Ovary (tissue), 9 donors: ENCODE measurements around the gene CMIP. TPM values are rescaled to one million over a fixed set of nuclear protein-coding genes. Genes with fewer than 3 reads are reported as not detected.

ENCODE experiments used
- DNase-seq, 5 donors: peaks; one replicate each; pipeline ENCODE4 v3.0.0-alpha.2; 2019 to 2020
- H3K27ac ChIP-seq, 2 donors: fragments of 200-600 bp; one replicate each; pipeline versions ENCODE4 v1.5.1 to v1.8.0; 2019 to 2022
- H3K27me3 ChIP-seq: fragments of 200-600 bp; one replicate; pipeline ENCODE4 v1.8.0; 2022
- H3K36me3 ChIP-seq: fragments of 200-600 bp; sonication (generic); one replicate; pipeline ENCODE4 v1.5.1; 2019
- H3K4me1 ChIP-seq: one replicate; pipeline ENCODE4 v1.8.1; 2013; ENCODE audit warnings: mild to moderate bottlenecking, moderate library complexity; ENCODE audit not compliant: insufficient read depth
- H3K4me3 ChIP-seq: fragments of 200-600 bp; sonication (generic); one replicate; pipeline ENCODE4 v1.5.1; 2017
- H3K9me3 ChIP-seq, 2 donors: fragments of 200-600 bp in 1 of 2; sonication (generic) in 1 of 2; one replicate each; pipeline versions ENCODE4 v1.5.1 to v1.8.1; 2013 to 2019; ENCODE audit warnings: mild to moderate bottlenecking in 1 of 2, moderate library complexity in 1 of 2
- EP300 ChIP-seq: sonication (generic); formaldehyde crosslinking; IDR thresholded peaks from one replicate; pipeline ENCODE4 v1.6.1; 2017; ENCODE audit warnings: antibody characterized with exemption
- POLR2A ChIP-seq: fragments of 450-650 bp; IDR thresholded peaks from one replicate; pipeline ENCODE4 v1.6.1; 2017; ENCODE audit warnings: antibody characterized with exemption, mild to moderate bottlenecking, moderate library complexity
- WGBS, 3 donors: extraction: QIAGEN DNeasy Blood & Tissue Kit in 1 of 3; methylation state at CpG; one replicate each; pipeline versions ENCODE4 v1.1.5 to v1.1.7; 2013 to 2017; 5-methylcytosine and 5-hydroxymethylcytosine counted together
- intact Hi-C, 4 donors: fragments of 100-400 bp; cut with DNase I; formaldehyde crosslinking; loops; one replicate each; pipeline versions ENCODE4 v1.11.0 to v1.15.1; 2022 to 2023
- polyA plus RNA-seq, 2 donors: library from polyadenylated mRNA; stranded (reverse); fragments of 200-250 nt in 1 of 2; fragments of 350-450 nt in 1 of 2; fragmentation: Illumina TruSeq in 1 of 2; extraction: RNeasy Lipid Tissue Mini Kit (QIAGEN cat#74804) in 1 of 2; gene quantifications; one replicate each; pipeline ENCODE4 v1.2.3, GENCODE V29; 2013 to 2014
- total RNA-seq, 7 donors: library from RNA; depleted of rRNA in 2 of 7; stranded (reverse); fragments of >200 nt in 2 of 7; fragmentation: NEBNext Ultra II Directional in 3 of 7; extraction: Animal tissue kit (Norgen Biotek cat#: 25700) in 3 of 7; gene quantifications; one replicate each; pipeline versions ENCODE4 v1.1.0 to v1.2.4, GENCODE V29; 2016 to 2023
- TF ChIP-seq, protein P1 (sequence below), 3 donors: fragments of 450-650 bp in 2 of 3; fragments of 200-600 bp in 1 of 3; IDR thresholded peaks; one replicate each; pipeline versions ENCODE4 v1.5.1 to v1.8.0; 2016 to 2022; ENCODE audit warnings: antibody characterized with exemption in 3 of 3, mild to moderate bottlenecking in 1 of 3
- donor health status: DM: no; HTN: no; CAD: no; lungs with moderate emphysema.
- donor health status: DM: no; HTN: no; CAD: no.
- donor health status: Bipolar disorder and iron deficiency.
- donor health status: DM: yes; HTN: yes; CAD: no.
- donor health status: DM: no; HTN: no; CAD: no.
- donor health status: DM: yes; HTN: yes; CAD: no.

CMIP gene
- total and polyA plus RNA-seq, 9 donors = 19.4 to 68.2 (median 38.7) TPM

- Histone ChIP-seq H3K27ac (no peak overlapping the region), H3K4me3 (no peak overlapping the region), H3K27me3 (no peaks in the 10 kb centered on the region), H3K36me3 (no peaks in the 10 kb centered on the region), H3K9me3 (no peaks in the 10 kb centered on the region), H3K4me1 (no peaks in the 10 kb centered on the region)
- TF ChIP-seq EP300 = no peak
- TF ChIP-seq, protein P1, sequence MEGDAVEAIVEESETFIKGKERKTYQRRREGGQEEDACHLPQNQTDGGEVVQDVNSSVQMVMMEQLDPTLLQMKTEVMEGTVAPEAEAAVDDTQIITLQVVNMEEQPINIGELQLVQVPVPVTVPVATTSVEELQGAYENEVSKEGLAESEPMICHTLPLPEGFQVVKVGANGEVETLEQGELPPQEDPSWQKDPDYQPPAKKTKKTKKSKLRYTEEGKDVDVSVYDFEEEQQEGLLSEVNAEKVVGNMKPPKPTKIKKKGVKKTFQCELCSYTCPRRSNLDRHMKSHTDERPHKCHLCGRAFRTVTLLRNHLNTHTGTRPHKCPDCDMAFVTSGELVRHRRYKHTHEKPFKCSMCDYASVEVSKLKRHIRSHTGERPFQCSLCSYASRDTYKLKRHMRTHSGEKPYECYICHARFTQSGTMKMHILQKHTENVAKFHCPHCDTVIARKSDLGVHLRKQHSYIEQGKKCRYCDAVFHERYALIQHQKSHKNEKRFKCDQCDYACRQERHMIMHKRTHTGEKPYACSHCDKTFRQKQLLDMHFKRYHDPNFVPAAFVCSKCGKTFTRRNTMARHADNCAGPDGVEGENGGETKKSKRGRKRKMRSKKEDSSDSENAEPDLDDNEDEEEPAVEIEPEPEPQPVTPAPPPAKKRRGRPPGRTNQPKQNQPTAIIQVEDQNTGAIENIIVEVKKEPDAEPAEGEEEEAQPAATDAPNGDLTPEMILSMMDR (IDR thresholded peaks at IDR 0.05) = no peak
- TF ChIP-seq POLR2A = no peak
- intact Hi-C loops = no loop called here
- WGBS, 3 donors = 78 to 82% (median 79%) methylated on average over 11 of the region's 11 CpGs
- no peak for DNase-seq
Observed at GRCh38 chr16:81592353-81592866, 147.8 kb downstream of the CMIP start.

DNA sequence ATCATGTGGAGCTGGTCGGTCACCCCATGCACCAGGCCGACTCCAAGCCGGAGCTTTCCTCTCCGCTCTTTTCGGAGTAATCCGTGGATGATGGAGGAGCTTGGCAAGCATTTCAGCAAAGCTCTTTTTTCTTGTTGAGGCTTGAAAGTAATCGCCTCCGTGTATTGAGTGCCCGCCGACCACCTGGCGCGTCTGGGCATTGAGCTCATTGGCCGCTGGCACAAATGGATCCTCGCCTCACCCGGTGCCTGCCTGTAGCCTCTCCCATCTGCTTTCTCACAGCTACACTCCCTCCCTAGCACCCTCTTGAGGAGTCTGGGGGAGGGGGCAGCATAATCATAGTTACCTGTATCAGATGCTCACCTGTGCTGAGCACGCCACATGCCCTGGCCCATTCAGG is 148.9 kb downstream of the CMIP start:
- no peak for DNase-seq
- Histone ChIP-seq H3K27me3 (no peaks in the 10 kb centered on the region), H3K4me1 (no peaks in the 10 kb centered on the region), H3K4me3 (no peak overlapping the region), H3K36me3 (no peaks in the 10 kb centered on the region), H3K9me3 (no peaks in the 10 kb centered on the region), H3K27ac (no peak overlapping the region)
- WGBS, 3 donors = 89 to 95% (median 92%) methylated on average over 16 of the region's 16 CpGs
- TF ChIP-seq EP300 (no peak), POLR2A (no peak)
- TF ChIP-seq, protein P1 (IDR thresholded peaks at IDR 0.05) = no peak
- intact Hi-C loops = no loop called here

DNA sequence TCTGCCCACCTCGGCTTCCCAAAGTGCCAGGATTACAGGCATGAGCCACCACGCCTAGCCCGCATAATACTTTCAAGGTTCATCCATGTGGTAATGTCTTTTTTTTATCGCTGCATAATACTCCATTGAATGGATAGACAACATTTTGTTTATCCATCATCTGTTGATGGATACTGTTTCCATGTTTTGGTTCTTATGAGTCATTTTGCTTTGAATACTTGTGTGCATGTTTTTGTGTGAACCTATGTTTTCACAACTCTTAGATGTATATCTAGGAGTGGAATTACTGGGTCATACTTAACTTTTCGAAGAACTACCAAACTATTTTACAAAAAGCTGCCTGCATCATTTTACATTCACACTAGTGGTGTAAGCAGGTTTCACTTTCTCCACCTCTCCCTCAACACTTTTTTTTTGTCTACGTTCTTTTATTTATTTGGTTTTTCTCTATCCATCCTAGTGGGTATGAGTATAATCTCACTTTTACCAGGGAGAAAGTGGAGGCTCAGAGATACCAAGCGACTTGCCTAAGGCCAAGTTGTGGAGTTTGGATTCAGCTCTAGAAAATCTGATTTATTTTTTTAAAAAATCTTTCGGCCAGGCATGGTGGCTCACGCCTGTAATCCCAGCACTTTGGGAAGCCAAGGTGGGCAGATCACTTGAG is 151.2 kb downstream of the CMIP start:
- Histone ChIP-seq H3K36me3 (no peaks in the 10 kb centered on the region), H3K4me3 (no peak overlapping the region), H3K27ac (no peak overlapping the region), H3K4me1 (peaks cover 2% of the 10 kb centered on the region), H3K9me3 (no peaks in the 10 kb centered on the region), H3K27me3 (no peaks in the 10 kb centered on the region)
- no peak for DNase-seq
- WGBS, 3 donors = 94 to 98% (median 97%) methylated on average over 9 of the region's 9 CpGs
- intact Hi-C loops = no loop called here
- TF ChIP-seq, protein P1 (IDR thresholded peaks at IDR 0.05) = no peak
- TF ChIP-seq EP300 (no peak), POLR2A (no peak)

- WGBS, 3 donors = 92 to 100% (median 99%) methylated on average over 5 of the region's 5 CpGs
- Histone ChIP-seq H3K9me3 (no peaks in the 10 kb centered on the region), H3K27me3 (no peaks in the 10 kb centered on the region), H3K4me3 (no peak overlapping the region), H3K36me3 (no peaks in the 10 kb centered on the region), H3K27ac (no peak overlapping the region), H3K4me1 (peaks cover 11% of the 10 kb centered on the region)
- DNase-seq = no peak
- TF ChIP-seq POLR2A (no peak), EP300 (no peak)
- TF ChIP-seq, protein P1 (IDR thresholded peaks at IDR 0.05) = no peak
- intact Hi-C loops = no loop called here
Observed at GRCh38 chr16:81597079-81597658, 152.6 kb downstream of the CMIP start.
